Fibroblast of lung (primary cell): Measurements from ENCODE around the gene CST3.

Experiments used
- CTCF ChIP-seq, 2 donors: IDR thresholded peaks in 1 of 2; conservative IDR thresholded peaks in 1 of 2; 1 replicate in 1 of 2; 2 replicates in 1 of 2; pipeline ENCODE4 v1.5.1; 2011 to 2012; ENCODE audit warnings: low read length in 2 of 2, control low read depth in 1 of 2, inconsistent platforms in 1 of 2, low read depth in 1 of 2, mild to moderate bottlenecking in 1 of 2
- EZH2 ChIP-seq: IDR thresholded peaks from 2 replicates; pipeline ENCODE4 v1.5.1; 2012; ENCODE audit warnings: low read length, control low read depth, mild to moderate bottlenecking; ENCODE audit errors: missing control alignments

GRCh38 chr20:23629017-23629541 is 8.7 kb downstream of the CST3 start:
- TF ChIP-seq CTCF (conservative IDR thresholded peaks at IDR 0.05 in 1 of 2, IDR thresholded peaks at IDR 0.05 in 1 of 2; ENCODE audit: low read depth in 1 of 2, low read length in 2 of 2) (no peak), EZH2 (no peak)
